HG03045 (cell line): ENCODE measurements around the gene BRI3.
A peak's percentile ranks its signal among the peaks of the same experiment; 100 is the strongest.

Experiments used
- ATAC-seq: cut with Tn5 transposase; IDR thresholded peaks from one replicate; pipeline ENCODE4 v1.9.1; 2021; ENCODE audit warnings: mild to moderate bottlenecking, moderate library complexity; ENCODE audit not compliant: unreplicated experiment

BRI3 gene

DNA sequence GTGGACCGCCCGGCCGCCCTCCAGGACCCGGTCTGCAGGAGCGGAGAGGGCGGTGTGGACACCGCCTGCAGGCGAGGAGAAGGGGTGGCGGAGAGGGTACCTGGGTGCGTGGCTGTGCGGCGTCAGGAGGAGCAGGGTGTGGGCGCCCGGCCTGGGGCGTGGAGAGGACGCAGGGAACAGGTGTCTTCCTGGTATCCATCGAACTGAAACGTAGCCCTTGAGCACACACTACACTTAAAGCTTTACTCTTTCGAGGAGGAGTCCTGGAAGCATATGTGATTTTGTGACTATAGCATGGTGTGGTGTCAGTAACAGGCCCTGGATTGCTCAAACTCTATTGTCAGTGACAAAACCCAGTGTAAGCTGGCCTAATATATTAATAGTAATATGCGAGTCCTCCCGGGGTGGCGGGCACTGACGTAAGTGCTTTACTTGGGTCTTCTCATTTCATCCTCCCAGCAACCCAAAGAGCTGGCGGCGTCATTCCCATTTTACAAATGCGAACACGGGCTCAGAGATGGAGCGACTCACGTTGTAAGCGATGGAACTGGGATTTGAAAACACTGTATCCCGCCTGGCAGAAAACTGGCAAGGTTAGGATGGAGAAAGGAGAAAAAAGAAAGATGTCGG is 28.9 kb upstream of the BRI3 start:
- ATAC-seq = no peak

GRCh38 chr7:98254516-98254915 is 27.0 kb upstream of the BRI3 start:
- ATAC-seq = no peak

GRCh38 chr7:98254951-98255610 is 26.4 kb upstream of the BRI3 start:
- no peak for ATAC-seq

GRCh38 chr7:98256431-98256830 is 25.1 kb upstream of the BRI3 start:
- ATAC-seq = no peak

GRCh38 chr7:98257701-98258100 is 23.8 kb upstream of the BRI3 start:
- no peak for ATAC-seq

GRCh38 chr7:98265841-98266271 is 15.6 kb upstream of the BRI3 start:
- ATAC-seq = no peak

- ATAC-seq = no peak
Observed at GRCh38 chr7:98266840-98267239, 14.6 kb upstream of the BRI3 start.

DNA sequence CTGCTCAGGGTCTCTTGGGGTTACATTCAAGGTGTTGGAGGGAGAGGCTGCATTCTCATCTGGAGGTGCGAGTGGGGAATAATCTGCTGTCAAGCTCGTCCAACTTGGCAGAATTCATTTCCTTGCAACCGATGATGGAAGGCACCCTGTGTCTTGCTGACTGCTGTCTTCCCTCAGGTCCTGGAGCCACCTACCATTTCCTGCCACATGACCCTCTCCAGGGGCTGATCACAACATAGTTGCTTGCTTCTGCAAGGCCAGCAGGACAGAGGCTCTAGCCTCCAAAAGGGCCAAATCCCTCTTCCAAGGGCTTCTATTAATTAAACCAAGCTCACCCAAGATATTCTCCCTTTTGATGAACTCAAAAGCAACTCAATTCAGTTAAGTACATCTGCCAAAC is 14.2 kb upstream of the BRI3 start:
- no peak for ATAC-seq

GRCh38 chr7:98276241-98276761 is 5.2 kb upstream of the BRI3 start:
- ATAC-seq = no peak

- ATAC-seq = no peak
Observed at GRCh38 chr7:98278408-98278807, 3.1 kb upstream of the BRI3 start.

- ATAC-seq = no peak
Observed at GRCh38 chr7:98278936-98279335, 2.5 kb upstream of the BRI3 start.

DNA sequence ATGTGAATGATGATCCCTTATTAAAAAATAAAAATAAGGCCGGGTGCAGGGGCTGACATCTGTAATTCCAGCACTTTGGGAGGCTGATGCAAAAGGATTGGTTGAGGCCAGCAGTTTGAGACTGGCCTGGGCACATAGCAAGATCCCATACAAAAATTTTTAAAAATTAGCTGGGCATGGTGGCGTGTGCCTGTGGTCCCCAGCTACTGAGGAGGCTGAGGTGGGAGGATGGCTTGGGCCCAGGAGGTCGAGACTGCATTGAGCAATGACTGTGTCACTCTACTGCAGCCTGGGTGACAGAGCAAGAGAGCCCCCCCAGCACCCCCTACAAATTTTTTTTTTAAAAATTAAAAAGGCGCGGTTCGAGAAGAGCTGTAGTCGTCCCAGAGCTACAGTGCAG is 1.2 kb upstream of the BRI3 start:
- no peak for ATAC-seq

DNA sequence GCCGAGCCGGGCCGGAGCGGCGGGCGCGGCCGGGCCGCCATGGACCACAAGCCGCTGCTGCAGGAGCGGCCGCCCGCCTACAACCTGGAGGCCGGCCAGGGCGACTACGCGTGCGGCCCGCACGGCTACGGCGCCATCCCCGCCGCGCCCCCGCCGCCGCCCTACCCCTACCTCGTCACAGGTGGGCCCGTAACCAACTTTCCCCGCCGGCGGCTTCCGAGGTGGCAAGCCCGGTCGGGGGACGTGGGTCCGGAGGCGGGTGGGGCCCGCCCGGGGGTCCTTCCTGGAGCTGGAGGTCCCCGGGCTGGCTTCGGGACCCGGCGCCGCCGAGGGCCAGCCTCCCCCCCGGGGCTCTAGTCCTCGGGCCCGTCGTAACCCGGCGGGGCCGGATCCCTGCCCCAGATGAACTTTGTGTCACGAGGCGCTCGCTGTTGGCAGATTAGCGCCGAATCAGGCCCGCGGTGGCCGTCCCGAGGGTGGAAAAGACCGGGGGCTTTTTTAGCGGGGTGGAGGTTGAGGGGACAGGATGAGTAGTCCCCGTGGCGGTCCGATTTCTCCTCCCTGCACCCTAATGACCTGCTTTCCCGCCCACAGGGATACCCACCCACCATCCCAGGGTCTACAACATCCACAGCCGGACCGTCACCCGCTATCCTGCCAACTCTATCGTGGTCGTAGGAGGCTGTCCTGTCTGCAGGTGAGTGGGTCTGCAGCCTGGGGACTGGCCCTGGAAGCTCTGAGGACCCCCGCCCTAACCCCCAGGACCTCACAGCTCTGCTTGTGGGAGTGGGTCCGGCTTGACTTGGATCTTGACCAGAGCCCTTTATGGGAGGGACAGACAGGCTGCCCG is 496 bp downstream of the BRI3 start:
- ATAC-seq = peak; percentile 40

DNA sequence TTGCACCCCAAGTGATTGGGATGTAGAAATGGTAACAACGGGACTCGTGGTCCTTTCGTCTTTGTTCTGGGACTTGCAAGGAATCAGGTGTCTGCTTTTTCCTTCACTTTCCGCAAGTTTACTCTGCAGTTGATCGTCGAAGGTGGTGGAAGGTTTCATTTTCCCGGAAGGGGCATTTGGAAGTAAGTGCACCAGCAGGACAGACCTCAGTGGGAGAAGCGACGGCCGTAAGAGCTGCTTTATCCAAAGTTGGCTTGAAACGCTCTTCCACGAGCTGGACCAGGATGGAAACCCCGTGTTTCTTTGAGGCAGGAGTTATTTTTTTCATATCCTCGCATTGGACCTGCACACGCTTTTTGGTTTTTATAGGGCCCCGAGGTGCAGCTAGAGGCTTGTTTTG is 1.2 kb downstream of the BRI3 start:
- ATAC-seq = no peak

DNA sequence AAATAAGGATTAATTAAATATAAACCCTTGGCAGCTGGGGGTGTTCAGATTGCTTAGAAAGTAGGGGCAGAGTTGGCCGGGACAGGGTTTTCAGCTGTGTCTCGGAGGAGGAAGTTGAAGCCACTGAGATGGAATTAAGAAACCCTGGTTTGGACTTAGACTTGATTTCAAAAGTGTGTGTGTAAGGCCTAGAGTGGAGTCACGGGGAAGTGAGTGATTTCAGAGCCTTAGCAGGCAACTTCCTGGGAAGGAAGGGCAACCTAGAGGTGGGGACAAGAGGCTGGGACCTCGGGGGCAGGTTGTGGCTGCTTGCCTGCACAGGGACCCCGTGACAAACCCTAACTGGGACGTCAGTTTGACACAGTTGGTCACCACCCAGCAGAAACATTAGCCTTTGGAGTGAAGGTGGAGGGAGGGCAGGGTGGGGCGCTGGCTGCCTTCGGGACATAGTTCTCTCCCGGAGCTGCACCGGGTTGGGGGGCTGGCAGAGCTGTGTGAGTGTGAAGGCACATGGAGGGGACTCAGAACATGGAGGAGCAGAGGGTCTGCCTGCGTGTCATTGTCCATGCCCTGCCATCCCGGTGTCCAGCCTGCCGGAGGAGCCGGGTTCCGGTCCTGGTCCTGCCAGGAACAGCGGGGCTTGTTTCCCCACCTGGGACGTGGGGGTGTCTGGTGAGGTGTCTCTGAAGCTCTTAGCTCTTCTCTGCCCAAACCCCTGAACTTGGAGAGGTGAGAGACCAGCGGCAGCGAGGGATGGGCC is 1.8 kb downstream of the BRI3 start:
- no peak for ATAC-seq

- ATAC-seq = no peak
Observed at GRCh38 chr7:98283887-98284222, 2.4 kb downstream of the BRI3 start.

GRCh38 chr7:98284335-98285036 is 3.0 kb downstream of the BRI3 start:
- no peak for ATAC-seq

- ATAC-seq = no peak
Observed at GRCh38 chr7:98285157-98286092, 3.9 kb downstream of the BRI3 start.

GRCh38 chr7:98286093-98286539 is 4.6 kb downstream of the BRI3 start:
- ATAC-seq = no peak
